GM12891 (cell line): ENCODE results near the gene UBE2C.
"Not testable (repeated sequence)": the region's sequence is repeated elsewhere in the genome, so short reads cannot be mapped to it uniquely, and the experiment has no call there.

Experiments used
- DNase-seq: peaks from one replicate; pipeline ENCODE4 v3.0.0; 2011; ENCODE audit warnings: low spot score; ENCODE audit not compliant: insufficient read length
- FAIRE-seq: peaks from 2 replicates; lab custom pipeline; 2011; peaks lifted over from hg19 to GRCh38; lab: Jason Lieb, UNC
- PAX5 ChIP-seq: IDR thresholded peaks from 2 replicates; pipeline ENCODE4 v1.6.1; 2011; ENCODE audit warnings: low read length, moderate library complexity, mild to moderate bottlenecking; ENCODE audit not compliant: insufficient read depth, severe bottlenecking
- POLR2A ChIP-seq: IDR thresholded peaks from 2 replicates; pipeline ENCODE4 v1.6.1; 2011; ENCODE audit warnings: low read depth, low read length, control low read depth
- POLR2AphosphoS5 ChIP-seq: IDR thresholded peaks from 2 replicates; pipeline ENCODE4 v1.6.1; 2011; ENCODE audit warnings: low read depth, low read length, control low read depth
- POU2F2 ChIP-seq: IDR thresholded peaks from 2 replicates; pipeline ENCODE4 v1.6.1; 2011; ENCODE audit warnings: low read depth, mild to moderate bottlenecking, control low read depth, low read length, moderate library complexity
- SPI1 ChIP-seq: IDR thresholded peaks from 2 replicates; pipeline ENCODE4 v1.6.1; 2011; ENCODE audit warnings: low read depth, low read length, control low read depth
- TAF1 ChIP-seq: IDR thresholded peaks from 2 replicates; pipeline ENCODE4 v1.6.1; 2011; ENCODE audit warnings: low read depth, low read length, control low read depth

UBE2C gene

GRCh38 chr20:45779011-45779915, 33.2 kb upstream of the UBE2C start:
- FAIRE-seq = no peak
- TF ChIP-seq POLR2A = no peak
- no peak for TF ChIP-seq POU2F2
- no peak for TF ChIP-seq PAX5
- TF ChIP-seq POLR2AphosphoS5 = no peak
- TF ChIP-seq SPI1 = no peak
- TF ChIP-seq TAF1 = no peak
- DNase-seq = no peak

- FAIRE-seq = no peak
- DNase-seq = no peak
- TF ChIP-seq SPI1 = no peak
- TF ChIP-seq POLR2AphosphoS5 = no peak
- no peak for TF ChIP-seq TAF1
- no peak for TF ChIP-seq PAX5
- TF ChIP-seq POU2F2 = no peak
- TF ChIP-seq POLR2A = no peak
Measured at GRCh38 chr20:45780159-45780558, 32.3 kb upstream of the UBE2C start.

DNA sequence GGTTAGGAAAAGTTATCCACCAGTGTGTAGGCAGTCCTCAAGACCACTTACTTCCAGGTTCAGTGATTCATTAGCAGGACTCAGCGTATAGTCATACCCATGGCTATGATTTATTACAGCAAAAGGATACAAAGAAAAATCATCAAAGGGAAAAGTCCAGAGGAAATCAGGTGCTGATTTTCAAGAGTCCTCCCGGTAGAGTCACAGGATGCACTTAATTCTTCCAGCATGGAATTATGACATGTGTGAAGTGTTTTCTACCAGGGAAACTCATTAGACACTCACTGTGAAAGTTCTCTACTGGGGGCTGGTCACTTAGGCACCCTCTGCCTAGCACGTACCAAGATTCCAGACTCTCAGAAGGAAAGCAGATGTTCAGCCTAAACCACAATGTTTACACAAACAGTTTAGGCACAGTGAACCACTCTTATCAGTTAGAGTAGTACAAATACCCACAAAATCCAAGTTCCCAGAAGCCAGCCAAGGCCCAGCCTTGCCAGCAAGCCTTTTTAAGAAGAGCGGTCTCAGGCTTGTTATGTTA, 31.0 kb upstream of the UBE2C start:
- TF ChIP-seq POU2F2 (no peak), TAF1 (no peak), PAX5 (no peak), POLR2A (no peak), SPI1 (no peak), POLR2AphosphoS5 (no peak)
- FAIRE-seq = no peak
- DNase-seq = no peak

GRCh38 chr20:45782890-45783289, 29.6 kb upstream of the UBE2C start:
- DNase-seq = no peak
- TF ChIP-seq POLR2A (no peak), TAF1 (no peak), POU2F2 (no peak), POLR2AphosphoS5 (no peak), PAX5 (no peak), SPI1 (no peak)
- FAIRE-seq = no peak

- FAIRE-seq (no peak), DNase-seq (no peak)
- TF ChIP-seq POU2F2 (no peak), POLR2A (no peak), SPI1 (no peak), PAX5 (no peak), TAF1 (no peak), POLR2AphosphoS5 (no peak)
Measured at GRCh38 chr20:45783656-45784294, 28.7 kb upstream of the UBE2C start.

GRCh38 chr20:45788351-45788750, 24.1 kb upstream of the UBE2C start:
- FAIRE-seq (no peak), DNase-seq (no peak)
- no peak for TF ChIP-seq PAX5

DNA sequence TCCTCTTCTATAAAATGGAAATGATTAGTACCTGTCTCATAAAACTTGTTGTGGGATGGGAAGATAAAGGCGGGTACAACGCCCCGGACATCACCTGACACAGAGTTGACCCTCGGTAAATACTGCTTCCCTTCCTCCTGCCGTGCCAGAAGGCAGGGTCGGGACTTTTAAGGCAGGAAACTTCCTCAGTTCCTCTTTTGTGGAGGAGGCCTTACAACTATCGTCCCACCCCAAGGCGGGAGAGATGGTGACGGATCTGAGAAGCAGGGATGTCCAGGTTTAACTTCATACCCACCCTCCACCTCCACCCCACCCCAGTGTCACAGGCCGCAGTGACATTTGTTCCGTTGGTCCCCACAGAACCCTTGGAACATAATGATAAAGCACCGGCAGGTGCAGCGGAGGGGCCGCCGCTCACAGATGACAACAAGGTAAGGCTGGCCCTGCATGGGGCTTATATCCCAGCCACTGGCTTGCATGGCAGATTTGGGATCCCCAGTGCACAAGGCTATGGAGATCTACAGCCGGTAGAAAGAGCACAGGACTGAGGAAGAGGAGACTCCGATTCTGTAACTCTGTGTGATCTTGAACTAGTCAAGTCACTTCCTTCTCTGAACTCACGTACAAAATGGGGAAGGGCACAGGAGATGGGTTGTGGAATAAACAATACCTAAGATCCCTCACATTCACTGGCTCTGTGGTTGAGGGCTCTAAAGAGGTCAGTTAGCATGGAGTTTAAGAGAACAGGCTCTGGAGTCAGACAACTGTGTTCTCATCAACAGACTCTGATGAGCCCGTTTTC, 19.9 kb upstream of the UBE2C start:
- no peak for FAIRE-seq
- TF ChIP-seq POU2F2 (no peak), POLR2AphosphoS5 (no peak; the same call in 1 of the 2 replicates), PAX5 (no peak), SPI1 (peak; percentile 91)
- peak; percentile 13 for DNase-seq

DNA sequence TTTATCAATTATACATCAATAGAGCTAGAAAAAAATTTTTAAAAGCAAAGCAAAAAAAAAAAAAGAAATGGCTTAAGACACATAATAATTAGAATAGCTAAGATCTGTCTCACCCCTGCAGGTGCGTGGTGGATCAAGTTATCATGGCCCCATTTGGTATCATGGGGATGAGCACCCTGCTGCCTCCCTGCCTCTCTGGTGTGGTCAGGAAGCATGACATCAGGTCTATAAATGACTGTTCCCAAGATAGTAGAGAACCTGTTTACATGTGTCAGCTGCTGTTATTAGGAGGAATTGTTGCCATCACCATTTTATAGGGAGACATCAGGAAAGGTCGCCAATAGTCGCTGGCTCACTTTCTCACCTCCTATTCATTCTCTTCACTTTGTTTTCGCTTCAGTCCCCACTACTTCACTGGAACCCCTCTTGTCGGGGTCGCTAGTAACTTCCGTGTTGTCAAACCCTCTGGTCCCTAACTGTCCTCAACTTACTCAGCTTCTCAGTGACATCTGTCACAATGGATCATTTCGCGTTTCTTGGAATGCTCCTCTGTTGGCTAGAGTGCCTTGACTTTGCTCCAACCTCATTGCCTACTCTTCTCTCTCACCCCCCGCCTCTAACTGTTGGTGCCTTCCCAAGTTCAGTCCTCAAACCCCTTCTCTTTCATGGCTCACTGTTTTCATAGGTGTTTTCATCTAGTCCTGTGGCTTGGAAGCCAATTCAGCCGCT, 15.9 kb upstream of the UBE2C start:
- no peak for TF ChIP-seq POLR2A
- TF ChIP-seq PAX5 = no peak
- no peak for TF ChIP-seq SPI1
- TF ChIP-seq POLR2AphosphoS5 = no peak
- TF ChIP-seq POU2F2 = no peak
- no peak for TF ChIP-seq TAF1
- no peak for DNase-seq
- no peak for FAIRE-seq

DNA sequence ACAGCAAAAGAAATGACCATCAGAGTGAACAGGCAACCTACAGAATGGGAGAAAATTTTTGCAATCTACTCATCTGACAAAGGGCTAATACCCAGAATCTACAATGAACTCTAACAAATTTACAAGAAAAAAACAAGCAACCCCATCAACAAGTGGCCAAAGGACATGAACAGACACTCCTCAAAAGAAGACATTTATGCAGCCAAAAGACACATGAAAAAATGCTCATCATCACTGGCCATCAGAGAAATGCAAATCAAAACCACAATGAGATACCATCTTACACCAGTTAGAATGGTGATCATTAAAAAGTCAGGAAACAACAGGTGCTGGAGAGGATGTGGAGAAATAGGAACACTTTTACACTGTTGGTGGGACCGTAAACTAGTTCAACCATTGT, 14.9 kb upstream of the UBE2C start:
- not testable (repeated sequence) for FAIRE-seq, DNase-seq

- DNase-seq, FAIRE-seq: not testable (repeated sequence)
Measured at GRCh38 chr20:45797955-45798354, 14.5 kb upstream of the UBE2C start.
